NOMO-1 treated with DMSO at 0.1 percent for 48 hours (cell line): ENCODE results near the gene KY.

ENCODE experiments used
- DNase-seq: peaks from one replicate; lab custom pipeline; 2025; ENCODE audit not compliant: unreplicated experiment; lab: John Stamatoyannopoulos, UW

The KY gene

GRCh38 chr3:134650431-134651346 lies at the start of gene KY:
Gene KY (minus strand): TSS chr3:134651022. CDS start chr3:134650960, 62 bp downstream.
- DNase-seq = no peak

GRCh38 chr3:134699721-134700120 lies 48.9 kb upstream of the KY start:
- DNase-seq = no peak

- no peak for DNase-seq
These were observed 48.4 kb upstream of the KY start for GRCh38 chr3:134699141-134699711.

GRCh38 chr3:134697830-134698689 lies 47.2 kb upstream of the KY start:
- DNase-seq = no peak

GRCh38 chr3:134696155-134696554 lies 45.3 kb upstream of the KY start:
- no peak for DNase-seq

GRCh38 chr3:134694946-134695543 lies 44.2 kb upstream of the KY start:
- DNase-seq = no peak

GRCh38 chr3:134694466-134694865 lies 43.6 kb upstream of the KY start:
- no peak for DNase-seq

GRCh38 chr3:134693804-134694203 lies 43.0 kb upstream of the KY start:
- no peak for DNase-seq

GRCh38 chr3:134693226-134693625 lies 42.4 kb upstream of the KY start:
- DNase-seq = no peak

- no peak for DNase-seq
These were observed 39.4 kb upstream of the KY start for GRCh38 chr3:134690226-134690625.

- DNase-seq = no peak
These were observed 36.8 kb upstream of the KY start for GRCh38 chr3:134687642-134688041.

GRCh38 chr3:134685929-134686802 lies 35.3 kb upstream of the KY start:
- DNase-seq = no peak

- DNase-seq = no peak
These were observed 31.5 kb upstream of the KY start for GRCh38 chr3:134682196-134682880.

- DNase-seq = no peak
These were observed 30.7 kb upstream of the KY start for GRCh38 chr3:134681522-134681900.

GRCh38 chr3:134680796-134681521 lies 30.1 kb upstream of the KY start:
- no peak for DNase-seq

GRCh38 chr3:134677987-134678308 lies 27.1 kb upstream of the KY start:
- no peak for DNase-seq

GRCh38 chr3:134677196-134677986 lies 26.6 kb upstream of the KY start:
- no peak for DNase-seq

GRCh38 chr3:134675726-134676256 lies 25.0 kb upstream of the KY start:
- DNase-seq = no peak
